ENCODE data around the gene OR5V1. TPM values are rescaled to one million over a fixed set of nuclear protein-coding genes. Genes with fewer than 3 reads are reported as not detected.

OR5V1 gene
- total RNA-seq: not detected
- not detected for polyA plus RNA-seq

DNA sequence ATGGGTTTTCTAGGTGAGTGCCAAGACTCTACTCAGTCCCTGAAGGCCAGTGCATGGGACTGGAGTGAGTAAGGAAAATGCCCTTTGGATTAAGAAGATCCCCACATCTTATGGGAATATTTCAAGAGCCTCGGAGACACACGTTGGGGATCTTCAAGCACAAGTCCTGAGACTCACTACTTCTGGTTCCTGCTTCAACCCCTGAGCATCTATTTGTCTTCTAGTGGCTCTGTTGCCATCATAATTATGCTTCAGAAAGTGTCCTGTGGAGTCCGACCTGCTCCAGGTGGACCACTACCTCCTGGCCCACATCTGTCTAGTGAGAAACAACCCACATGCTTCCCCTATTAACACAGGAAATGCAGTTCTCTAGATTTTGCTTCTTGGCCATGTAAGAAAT is at the start of gene OR5V1:
OR5V1 (minus strand) TSS at position 101 of the 400 bp plus-strand sequence. CDS start 12,670 bp downstream, outside the sequence.
- Histone ChIP-seq H3K36me3 (no peaks in the 10 kb centered on the region), H3K4me1 (no peaks in the 10 kb centered on the region), H3K4me3 (no peak within 1 kb of the TSS), H3K27me3 (no peaks in the 10 kb centered on the region), H3K27ac (no peak within 1 kb of the TSS), H3K9me3 (no peaks in the 10 kb centered on the region)
- FAIRE-seq: no peak
- WGBS, 2 donors: 50 to 67% methylated on average over 3 of the region's 3 CpGs
- no peak for ATAC-seq
- intact Hi-C loops (cut with DNase I): no loop called here
- DNase-seq: no peak
- TF ChIP-seq, protein P1, sequence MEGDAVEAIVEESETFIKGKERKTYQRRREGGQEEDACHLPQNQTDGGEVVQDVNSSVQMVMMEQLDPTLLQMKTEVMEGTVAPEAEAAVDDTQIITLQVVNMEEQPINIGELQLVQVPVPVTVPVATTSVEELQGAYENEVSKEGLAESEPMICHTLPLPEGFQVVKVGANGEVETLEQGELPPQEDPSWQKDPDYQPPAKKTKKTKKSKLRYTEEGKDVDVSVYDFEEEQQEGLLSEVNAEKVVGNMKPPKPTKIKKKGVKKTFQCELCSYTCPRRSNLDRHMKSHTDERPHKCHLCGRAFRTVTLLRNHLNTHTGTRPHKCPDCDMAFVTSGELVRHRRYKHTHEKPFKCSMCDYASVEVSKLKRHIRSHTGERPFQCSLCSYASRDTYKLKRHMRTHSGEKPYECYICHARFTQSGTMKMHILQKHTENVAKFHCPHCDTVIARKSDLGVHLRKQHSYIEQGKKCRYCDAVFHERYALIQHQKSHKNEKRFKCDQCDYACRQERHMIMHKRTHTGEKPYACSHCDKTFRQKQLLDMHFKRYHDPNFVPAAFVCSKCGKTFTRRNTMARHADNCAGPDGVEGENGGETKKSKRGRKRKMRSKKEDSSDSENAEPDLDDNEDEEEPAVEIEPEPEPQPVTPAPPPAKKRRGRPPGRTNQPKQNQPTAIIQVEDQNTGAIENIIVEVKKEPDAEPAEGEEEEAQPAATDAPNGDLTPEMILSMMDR (IDR thresholded peaks at IDR 0.05): no peak

DNA sequence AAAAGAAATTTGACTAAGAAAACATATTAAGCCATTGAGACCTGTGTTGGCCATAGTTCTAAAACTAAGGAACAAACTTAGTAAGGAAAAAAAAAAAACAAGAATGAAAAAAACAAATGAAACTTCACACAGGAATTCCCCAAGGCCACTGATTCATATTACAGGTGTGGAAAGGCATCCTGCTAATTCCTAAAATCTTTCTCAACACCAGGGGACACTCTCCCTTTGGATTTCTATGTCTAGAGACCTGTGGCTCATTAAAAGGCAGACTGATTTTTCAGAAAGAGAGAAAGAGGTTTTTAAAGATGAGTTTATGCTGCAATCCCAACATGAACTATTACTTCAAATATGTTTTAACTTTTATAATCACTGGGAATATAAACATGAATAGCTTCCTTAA is 45.9 kb upstream of the OR5V1 start, which contains the start of gene OR12D1:
OR12D1 (plus strand) TSS at position 341 of the 400 bp plus-strand sequence.
- peak in 3 of 4 donors; percentile 72 to 97 (median 78) for ATAC-seq
- H3K4me1 ChIP-seq: peaks cover 0 to 3% (median 0%) of the 10 kb centered on the region in 3 donors
- H3K27ac ChIP-seq: peak within 1 kb of the TSS in 1 of 4 donors; percentile 44
- no peaks in the 10 kb centered on the region for H3K27me3 ChIP-seq
- intact Hi-C loops (cut with DNase I): no loop called here
- H3K36me3 ChIP-seq: no peaks in the 10 kb centered on the region
- TF ChIP-seq, protein P1 (IDR thresholded peaks at IDR 0.05): peak in 2 of 4 donors; percentile 9 to 15
- no peak for FAIRE-seq
- no peak within 1 kb of the TSS for H3K4me3 ChIP-seq
- no peak for DNase-seq
- H3K9me3 ChIP-seq: no peaks in the 10 kb centered on the region

DNA sequence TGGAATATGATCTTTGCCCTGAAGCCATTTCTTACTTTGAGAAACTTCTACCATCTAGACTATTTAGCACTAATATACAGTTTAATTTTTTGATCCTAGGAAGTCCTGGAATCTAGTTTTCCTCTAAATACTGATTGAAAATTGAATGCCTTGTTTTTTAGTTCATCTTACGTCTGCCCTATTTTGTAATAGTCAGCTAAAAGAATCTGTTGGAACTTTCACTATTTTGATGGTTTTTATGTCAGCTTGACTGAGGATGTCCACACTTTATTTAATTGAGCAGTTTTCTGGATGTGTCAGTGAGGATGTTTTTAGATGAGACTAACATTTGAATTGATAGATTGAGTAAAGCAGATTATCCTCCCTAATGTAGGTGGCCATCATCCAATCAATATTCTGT is 35.1 kb upstream of the OR5V1 start:
- no peak overlapping the region for H3K27ac ChIP-seq
- ATAC-seq: no peak
- H3K36me3 ChIP-seq: no peaks in the 10 kb centered on the region
- H3K4me3 ChIP-seq: no peak overlapping the region
- intact Hi-C loops (cut with DNase I): no loop called here
- H3K4me1 ChIP-seq: no peaks in the 10 kb centered on the region
- 83 to 91% methylated on average over 1 of the region's 1 CpG for WGBS, 2 donors
- H3K27me3 ChIP-seq: no peaks in the 10 kb centered on the region
- no peak for FAIRE-seq
- no peak for DNase-seq
- no peaks in the 10 kb centered on the region for H3K9me3 ChIP-seq
- TF ChIP-seq, protein P1 (IDR thresholded peaks at IDR 0.05): no peak

DNA sequence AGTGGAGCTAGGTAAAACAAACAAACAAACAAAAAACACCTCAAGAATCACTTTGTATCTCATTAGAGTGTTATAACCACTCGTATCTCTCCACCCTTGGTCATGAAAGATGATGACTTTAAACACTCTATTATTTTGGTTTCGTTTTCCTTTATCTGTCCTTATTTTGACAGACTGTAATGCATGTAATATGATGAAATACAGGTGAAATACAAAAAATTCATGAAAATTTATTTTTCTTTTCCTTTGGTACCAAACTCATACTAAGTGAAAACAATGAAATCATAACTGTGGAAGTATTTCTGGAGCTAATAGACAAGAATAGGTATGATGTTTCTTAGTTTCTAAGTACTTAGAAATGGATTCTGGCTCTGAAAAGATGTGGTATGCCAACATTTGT is 30.9 kb upstream of the OR5V1 start:
- Histone ChIP-seq H3K36me3 (no peaks in the 10 kb centered on the region), H3K4me1 (no peaks in the 10 kb centered on the region), H3K27ac (no peak overlapping the region), H3K4me3 (no peak overlapping the region), H3K9me3 (no peaks in the 10 kb centered on the region), H3K27me3 (no peaks in the 10 kb centered on the region)
- no peak for ATAC-seq
- intact Hi-C loops (cut with DNase I): no loop called here
- TF ChIP-seq, protein P1 (IDR thresholded peaks at IDR 0.05): no peak
- DNase-seq: no peak
- WGBS, 2 donors: 35 to 57% methylated on average over 2 of the region's 2 CpGs
- FAIRE-seq: no peak

DNA sequence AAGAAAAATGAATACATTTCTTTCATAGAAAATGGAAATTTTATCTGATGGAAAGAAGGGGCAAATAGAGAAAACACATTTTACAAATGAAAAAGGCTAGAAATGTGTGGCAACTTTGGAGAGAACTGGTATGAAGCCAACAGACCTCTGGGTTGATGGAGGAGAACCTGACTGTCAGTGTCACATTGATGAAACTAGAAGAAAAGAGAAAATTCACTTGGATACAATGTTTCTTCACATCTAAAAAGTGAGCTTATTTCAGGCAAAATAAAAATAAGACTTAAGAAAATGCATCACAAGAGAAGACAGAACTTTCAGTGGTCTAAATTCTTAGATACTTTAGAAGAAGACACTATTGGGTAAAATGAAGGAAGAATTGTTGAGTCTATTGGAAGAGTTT is 26.7 kb upstream of the OR5V1 start, which contains the start of gene OR12D2:
OR12D2 (plus strand) TSS at position 301 of the 400 bp plus-strand sequence. CDS start 1,069 bp downstream, outside the sequence.
- intact Hi-C loops (cut with DNase I): no loop called here
- Histone ChIP-seq H3K27ac (no peak within 1 kb of the TSS), H3K4me3 (no peak within 1 kb of the TSS), H3K4me1 (no peaks in the 10 kb centered on the region), H3K27me3 (peaks cover 0 to 4% (median 2%) of the 10 kb centered on the region in 4 donors), H3K36me3 (no peaks in the 10 kb centered on the region), H3K9me3 (no peaks in the 10 kb centered on the region)
- ATAC-seq (no peak), FAIRE-seq (no peak), DNase-seq (no peak)
- TF ChIP-seq, protein P1 (IDR thresholded peaks at IDR 0.05): no peak

Measured in pancreas (tissue), 10 donors.